HepG2 (cell line): Measurements from ENCODE around the gene TMEM221. TPM values are rescaled to one million over a fixed set of nuclear protein-coding genes. Genes with fewer than 3 reads are reported as not detected.

Source experiments
- ATAC-seq: fragments of 200-7000 bp; cut with Tn5 transposase; 3 replicates; pipeline ENCODE4 v1.9.1; 2020; ENCODE audit warnings: mild to moderate bottlenecking, moderate library complexity
- BruUV-seq: library from RNA; stranded (reverse); fragments of 400-500 nt; replicated peaks from 2 replicates; lab custom pipeline; 2021; lab: Mats Ljungman, UMichigan
- CTCF ChIA-PET: fragments of 300-600 bp; formaldehyde crosslinking; extraction: SDS; loops from one replicate; lab custom pipeline; 2021; ENCODE audit warnings: low total read pairs, inconsistent platforms, low intra/inter-chr PET ratio; lab: Yijun Ruan, JAX
- POLR2A ChIA-PET: fragments of 350-600 bp; sonication (Branson Sonifier 250); formaldehyde crosslinking; loops from one replicate; lab custom pipeline; 2020; ENCODE audit warnings: antibody characterized with exemption, inconsistent platforms; lab: Yijun Ruan, JAX
- DNase-seq: peaks from one replicate; pipeline ENCODE4 v3.0.0-alpha.2; 2015; ENCODE audit warnings: low spot score
- FAIRE-seq: peaks from 3 replicates; lab custom pipeline; 2011; peaks lifted over from hg19 to GRCh38; lab: Jason Lieb, UNC
- H2AFZ ChIP-seq: one replicate; pipeline ENCODE4 v1.6.1; 2011; ENCODE audit warnings: low read length, inconsistent platforms
- H3K27ac ChIP-seq: fragments of 300-600 bp; 3 replicates; pipeline ENCODE4 v1.8.0; 2011; ENCODE audit warnings: mixed run types, mild to moderate bottlenecking, mixed read lengths, low read length, inconsistent platforms; ENCODE audit not compliant: insufficient read depth; ENCODE audit errors: extremely low read length
- H3K27me3 ChIP-seq, 2 experiments: fragments of 200-600 bp in 1 of 2; 2 replicates in 1 of 2; 3 replicates in 1 of 2; pipeline versions ENCODE4 v1.6.0 to v1.8.0; 2011; ENCODE audit warnings: low read length in 2 of 2, mild to moderate bottlenecking in 2 of 2, moderate library complexity in 2 of 2, inconsistent platforms in 1 of 2; ENCODE audit not compliant: insufficient read depth in 2 of 2, control insufficient read depth in 1 of 2
- H3K36me3 ChIP-seq, 2 experiments: fragments of 200-600 bp in 1 of 2; replicated peaks in 1 of 2; 2 replicates in 1 of 2; 3 replicates in 1 of 2; pipeline versions ENCODE4 v1.5.1 to v1.8.0; 2011; ENCODE audit warnings: low read length in 2 of 2, inconsistent platforms in 1 of 2; ENCODE audit not compliant: insufficient read depth in 2 of 2, control insufficient read depth in 1 of 2
- H3K4me1 ChIP-seq: 2 replicates; pipeline ENCODE4 v1.5.1; 2012; ENCODE audit warnings: low read length, inconsistent platforms; ENCODE audit not compliant: insufficient read depth
- H3K4me2 ChIP-seq: 2 replicates; pipeline ENCODE4 v1.6.0; 2011; ENCODE audit warnings: low read depth, low read length, inconsistent platforms
- H3K4me3 ChIP-seq, 3 experiments: fragments of 200-600 bp in 1 of 3; sonication (generic), shearing (Covaris generic) in 1 of 3; replicated peaks in 1 of 3; 2 replicates each; pipeline ENCODE4 v1.5.1; 2011 to 2016; ENCODE audit warnings: low read length in 3 of 3, inconsistent platforms in 2 of 3, low read depth in 2 of 3, mild to moderate bottlenecking in 2 of 3, control low read depth in 1 of 3, mixed read lengths in 1 of 3; ENCODE audit not compliant: insufficient read depth in 1 of 3
- H3K79me2 ChIP-seq: one replicate; pipeline ENCODE4 v1.6.1; 2011; ENCODE audit warnings: low read length, inconsistent platforms; ENCODE audit not compliant: insufficient read depth
- H3K9ac ChIP-seq: 2 replicates; pipeline ENCODE4 v1.6.0; 2011; ENCODE audit warnings: mild to moderate bottlenecking, low read depth, low read length, inconsistent platforms; ENCODE audit not compliant: insufficient read depth
- H3K9me3 ChIP-seq: 2 replicates; pipeline ENCODE4 v1.5.1; 2012; ENCODE audit warnings: mild to moderate bottlenecking, low read length
- H4K20me1 ChIP-seq: 2 replicates; pipeline ENCODE4 v1.6.0; 2011; ENCODE audit warnings: inconsistent platforms, mild to moderate bottlenecking, low read length, moderate library complexity; ENCODE audit not compliant: insufficient read depth
- FOXK2 ChIP-seq: fragments of 450-650 bp; IDR thresholded peaks from 2 replicates; pipeline ENCODE4 v1.6.1; 2016
- FOXP4 ChIP-seq: sonication (generic); formaldehyde crosslinking; IDR thresholded peaks from 2 replicates; pipeline ENCODE4 v1.4.0; 2020; ENCODE audit warnings: missing genetic modification reagents
- HMGXB3 ChIP-seq: sonication (generic); formaldehyde crosslinking; IDR thresholded peaks from 2 replicates; pipeline ENCODE4 v1.4.0; 2020; ENCODE audit warnings: missing genetic modification reagents, borderline replicate concordance
- KAT8 ChIP-seq: IDR thresholded peaks from 2 replicates; pipeline ENCODE4 v1.6.1; 2016; ENCODE audit warnings: missing genetic modification reagents, missing compliant biosample characterization
- PHF21A ChIP-seq: sonication (generic); formaldehyde crosslinking; IDR thresholded peaks from 2 replicates; pipeline ENCODE4 v1.5.0; 2020; ENCODE audit warnings: mild to moderate bottlenecking, missing genetic modification reagents
- RELA ChIP-seq: sonication (generic); formaldehyde crosslinking; IDR thresholded peaks from 2 replicates; pipeline ENCODE4 v1.4.0; 2020; ENCODE audit warnings: missing genetic modification reagents
- SNAPC2 ChIP-seq: sonication (generic); formaldehyde crosslinking; IDR thresholded peaks from 2 replicates; pipeline ENCODE4 v1.8.1; 2022; ENCODE audit warnings: mild to moderate bottlenecking, missing genetic modification reagents
- TEAD3 ChIP-seq: optimal IDR thresholded peaks from 2 replicates; pipeline ENCODE3; 2016; ENCODE audit warnings: borderline replicate concordance
- UBTF ChIP-seq: sonication (generic); formaldehyde crosslinking; IDR thresholded peaks from 2 replicates; pipeline ENCODE4 v1.4.0; 2020; ENCODE audit warnings: mild to moderate bottlenecking, missing genetic modification reagents
- ZBTB38 ChIP-seq: sonication (generic); formaldehyde crosslinking; IDR thresholded peaks from 2 replicates; pipeline ENCODE4 v1.5.1; 2020; ENCODE audit warnings: mild to moderate bottlenecking, missing genetic modification reagents
- ZNF10 ChIP-seq: sonication (generic); formaldehyde crosslinking; IDR thresholded peaks from 2 replicates; pipeline ENCODE4 v1.4.0; 2020; ENCODE audit warnings: mild to moderate bottlenecking, low read depth, missing genetic modification reagents, borderline replicate concordance
- ZNF563 ChIP-seq: sonication (generic); formaldehyde crosslinking; IDR thresholded peaks from 2 replicates; pipeline ENCODE4 v1.8.0; 2022; ENCODE audit warnings: mild to moderate bottlenecking, moderate library complexity, missing genetic modification reagents
- ZNF710 ChIP-seq: sonication (generic); formaldehyde crosslinking; IDR thresholded peaks from 2 replicates; pipeline ENCODE4 v1.5.0; 2020; ENCODE audit warnings: mild to moderate bottlenecking, missing genetic modification reagents, borderline replicate concordance
- WGBS: methylation state at CpG from one replicate; pipeline ENCODE4 v1.1.6; 2017; ENCODE audit warnings: low lambda C conversion rate; 5-methylcytosine and 5-hydroxymethylcytosine counted together
- in situ Hi-C: cut with HindIII; loops from 2 replicates; pipeline ENCODE4 v1.10.0; 2017; ENCODE audit warnings: low pct_unique_long_range_greater_than_20kb; ENCODE audit not compliant: extremely low pct_ligation_motif_present
- intact Hi-C: fragments of 100-400 bp; cut with micrococcal nuclease; formaldehyde crosslinking; loops from one replicate; pipeline ENCODE4 v1.10.0; 2022; ENCODE audit not compliant: unreplicated experiment
- polyA plus RNA-seq, 8 experiments: library from polyadenylated mRNA; depleted of rRNA in 3 of 8; stranded (reverse) in 7 of 8; unstranded in 1 of 8; fragments of >200 nt; fragmentation: Illumina TruSeq in 4 of 8; extraction: Trizol in 4 of 8; gene quantifications; 2 replicates each; pipeline versions ENCODE4 v1.2.1 to v1.2.3, GENCODE V29; 2011 to 2016; ENCODE audit warnings: low read depth in 4 of 8, missing spikeins in 1 of 8, mixed read lengths in 1 of 8; ENCODE audit not compliant: insufficient read depth in 1 of 8
- total RNA-seq, 5 experiments: library from RNA; depleted of rRNA; stranded (reverse); fragments of >200 nt; fragmentation: Illumina TruSeq; extraction: Trizol; gene quantifications; 2 replicates each; pipeline ENCODE4 v1.2.3, GENCODE V29; 2016; ENCODE audit warnings: low read depth in 1 of 5

Gene TMEM221
- total and polyA plus RNA-seq, 2 of the 13 experiments (the other 11 are each of a cell fraction or from before 2014, with no cell fraction given): 0.33 to 0.77 TPM

GRCh38 chr19:17475541-17476115, 27.2 kb upstream of the TMEM221 start:
- Histone ChIP-seq H3K4me1 (peaks cover 55% of the 10 kb centered on the region), H3K9ac (peak overlapping the region; percentile 50), H3K4me3 (peak overlapping the region in 1 of 3 experiments; percentile 21; a peak in 2 of 6 replicates), H3K4me2 (peak overlapping the region; percentile 52), H2AFZ (no peak overlapping the region), H3K36me3 (peaks cover 0 to 2% of the 10 kb centered on the region in 2 experiments; a peak in 1 of 5 replicates), H3K79me2 (peaks cover 9% of the 10 kb centered on the region), H3K27me3 (no peaks in the 10 kb centered on the region), H4K20me1 (no peaks in the 10 kb centered on the region), H3K27ac (peak overlapping the region; percentile 71), H3K9me3 (no peaks in the 10 kb centered on the region)
- DNase-seq (peak; percentile 93), ATAC-seq (peak; percentile 95), FAIRE-seq (peak; percentile 83)
- in situ Hi-C loops (no loop called here), intact Hi-C loops (no loop called here)
- 16% methylated on average over 5 of the region's 10 CpGs for WGBS
- BruUV-seq: no TSS peak
- ChIA-PET CTCF (no interaction called here), POLR2A (interaction anchor here (0.7 to 1.1 kb wide), 4 partner anchors 10 to 166 kb away, joined by 3 to 4 read pairs (median 4); no protein-coding TSS in a partner anchor)
- TF ChIP-seq PHF21A (CRISPR knock-in tag) (peak; percentile 86), KAT8 (CRISPR knock-in tag) (peak; percentile 67), TEAD3 (CRISPR knock-in tag) (peak; percentile 81), ZBTB38 (0 out of 2 replicates have a peak, but pooled peaks have one; percentile 37), ZNF710 (CRISPR knock-in tag) (0 out of 2 replicates have a peak, but pooled peaks have one; percentile 19), FOXP4 (peak; percentile 52; the same call in 1 of the 2 replicates), ZNF10 (CRISPR knock-in tag) (no peak), RELA (CRISPR knock-in tag) (no peak), ZNF563 (CRISPR knock-in tag) (peak; percentile 28; the same call in 1 of the 2 replicates), FOXK2 (no peak), HMGXB3 (no peak), SNAPC2 (no peak), UBTF (CRISPR knock-in tag) (peak; percentile 57; the same call in 1 of the 2 replicates)
